ENCODE data around the gene LINC00237.

Gene LINC00237

GRCh38 chr20:21049305-21049828 is 56.8 kb downstream of the LINC00237 start:
- no peak for TF ChIP-seq CTCF (IDR thresholded peaks at IDR 0.05; ENCODE audit: low read depth, low read length)
- H3K4me3 ChIP-seq (ENCODE audit: low read depth, low read length) = no peak overlapping the region
- H3K27ac ChIP-seq = no peak overlapping the region
- DNase-seq = no peak
- no peaks in the 10 kb centered on the region for H3K9me3 ChIP-seq (ENCODE audit: severe bottlenecking)
- H3K36me3 ChIP-seq = no peaks in the 10 kb centered on the region
- peaks cover 90% of the 10 kb centered on the region for H3K27me3 ChIP-seq (ENCODE audit: insufficient read depth, low read depth, severe bottlenecking)

- H3K9me3 ChIP-seq (ENCODE audit: severe bottlenecking) = no peaks in the 10 kb centered on the region
- peak; percentile 46 for DNase-seq
Observed at GRCh38 chr20:21048841-21049273, 57.3 kb downstream of the LINC00237 start.

GRCh38 chr20:21047981-21048380 is 58.2 kb downstream of the LINC00237 start:
- TF ChIP-seq CTCF (IDR thresholded peaks at IDR 0.05; ENCODE audit: low read depth, low read length) = no peak
- H3K4me3 ChIP-seq (ENCODE audit: low read depth, low read length) = no peak overlapping the region
- H3K27me3 ChIP-seq (ENCODE audit: insufficient read depth, low read depth, severe bottlenecking) = peaks cover 90% of the 10 kb centered on the region

More at GRCh38 chr20:21048841-21049273, 57.3 kb downstream of the LINC00237 start:
- no peaks in the 10 kb centered on the region for H3K36me3 ChIP-seq
- H3K27ac ChIP-seq = no peak overlapping the region
- peaks cover 90% of the 10 kb centered on the region for H3K27me3 ChIP-seq (ENCODE audit: insufficient read depth, low read depth, severe bottlenecking)
- TF ChIP-seq CTCF (IDR thresholded peaks at IDR 0.05; ENCODE audit: low read depth, low read length) = peak; percentile 77
- H3K4me3 ChIP-seq (ENCODE audit: low read depth, low read length) = no peak overlapping the region

GRCh38 chr20:21046413-21047070 is 59.6 kb downstream of the LINC00237 start:
- no peak overlapping the region for H3K27ac ChIP-seq
- no peaks in the 10 kb centered on the region for H3K36me3 ChIP-seq
- H3K27me3 ChIP-seq (ENCODE audit: insufficient read depth, low read depth, severe bottlenecking) = peaks cover 92% of the 10 kb centered on the region
- no peak for DNase-seq
- no peak overlapping the region for H3K4me3 ChIP-seq (ENCODE audit: low read depth, low read length)
- H3K9me3 ChIP-seq (ENCODE audit: severe bottlenecking) = no peaks in the 10 kb centered on the region
- TF ChIP-seq CTCF (IDR thresholded peaks at IDR 0.05; ENCODE audit: low read depth, low read length) = no peak

More at GRCh38 chr20:21047981-21048380, 58.2 kb downstream of the LINC00237 start:
- Histone ChIP-seq H3K36me3 (no peaks in the 10 kb centered on the region), H3K27ac (no peak overlapping the region), H3K9me3 (ENCODE audit: severe bottlenecking) (no peaks in the 10 kb centered on the region)
- DNase-seq = no peak
